ENCODE results near the gene NRF1. TPM values are rescaled to one million over a fixed set of nuclear protein-coding genes. Genes with fewer than 3 reads are reported as not detected.
"Not testable (repeated sequence)": the region's sequence is repeated elsewhere in the genome, so short reads cannot be mapped to it uniquely, and the experiment has no call there.

The NRF1 gene
- total RNA-seq, 3 donors from 2014 or later: 18.0 to 18.3 (median 18.3) TPM

DNA sequence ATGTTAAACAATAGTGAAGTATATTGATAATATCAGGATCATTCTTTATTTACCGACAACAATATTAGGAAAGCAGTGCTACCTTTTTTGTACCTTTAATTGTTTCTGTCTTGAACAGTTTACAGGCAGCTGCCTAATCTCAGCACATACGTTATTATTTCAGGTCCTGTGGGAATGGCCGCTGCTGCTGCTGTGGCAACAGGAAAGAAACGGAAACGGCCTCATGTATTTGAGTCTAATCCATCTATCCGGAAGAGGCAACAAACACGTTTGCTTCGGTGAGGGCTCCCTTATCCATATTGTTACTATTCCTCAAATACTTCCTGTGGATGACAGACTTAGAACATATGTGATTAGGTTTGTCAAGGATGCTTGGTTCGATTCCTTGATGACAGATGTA lies 59.7 kb downstream of the NRF1 start:
- no peaks in the 10 kb centered on the region for H3K27me3 Mint-ChIP-seq (ENCODE audit: low read depth)
- H3K4me3 Mint-ChIP-seq: no peak overlapping the region
- DNase-seq (no peak), ATAC-seq (no peak)
- peaks cover 21% of the 10 kb centered on the region for H3K36me3 Mint-ChIP-seq (ENCODE audit: insufficient read depth)
- peaks cover 8% of the 10 kb centered on the region for H3K9me3 Mint-ChIP-seq
- H3K4me1 Mint-ChIP-seq (ENCODE audit: low read depth): no peaks in the 10 kb centered on the region

DNA sequence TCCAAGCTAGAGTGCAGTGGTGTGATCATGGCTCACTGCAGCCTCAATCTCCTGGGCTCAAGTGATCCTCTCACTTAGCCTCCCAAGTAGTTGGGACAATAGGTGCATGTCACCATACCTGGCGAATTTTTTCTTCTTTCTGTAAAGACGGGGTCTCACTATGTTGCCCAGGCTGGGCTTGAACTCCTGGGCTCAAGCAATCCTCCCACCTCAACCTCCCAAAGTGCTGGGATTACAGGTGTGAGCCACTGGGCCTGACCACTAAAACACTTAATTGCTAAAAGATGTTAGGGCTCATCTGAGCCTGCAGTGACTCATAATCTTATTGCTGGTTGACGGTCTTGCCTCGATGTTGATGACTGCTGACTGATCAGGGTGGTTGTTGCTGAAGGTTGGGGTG lies 63.0 kb downstream of the NRF1 start:
- not testable (repeated sequence) for H3K9me3 Mint-ChIP-seq; H3K4me3 Mint-ChIP-seq; H3K27me3 Mint-ChIP-seq (ENCODE audit: low read depth); ATAC-seq; DNase-seq; H3K4me1 Mint-ChIP-seq (ENCODE audit: low read depth)
- peaks cover 42% of the 10 kb centered on the region for H3K36me3 Mint-ChIP-seq (ENCODE audit: insufficient read depth)

DNA sequence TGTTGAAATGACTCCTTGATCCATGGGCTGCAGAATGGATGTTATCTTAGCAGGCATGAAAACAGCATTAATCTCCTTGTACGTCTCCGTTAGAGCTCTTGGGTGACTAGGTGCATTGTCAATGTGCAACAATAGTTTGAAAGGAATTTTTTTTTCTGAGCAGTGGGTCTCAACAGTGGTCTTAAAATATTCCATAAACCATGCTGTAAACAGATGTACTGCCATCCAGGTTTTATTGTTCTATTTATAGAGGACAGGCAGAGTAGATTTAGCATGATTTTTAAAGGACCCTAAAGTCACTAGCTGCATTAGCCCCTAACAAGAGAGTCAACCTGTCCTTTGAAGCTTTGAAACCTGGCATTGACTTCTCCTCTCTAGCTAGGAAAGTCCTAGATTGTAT lies 64.0 kb downstream of the NRF1 start:
- Mint-ChIP-seq H3K4me3 (no peak overlapping the region), H3K36me3 (ENCODE audit: insufficient read depth) (peaks cover 45% of the 10 kb centered on the region), H3K27me3 (ENCODE audit: low read depth) (no peaks in the 10 kb centered on the region), H3K9me3 (peaks cover 8% of the 10 kb centered on the region), H3K4me1 (ENCODE audit: low read depth) (no peaks in the 10 kb centered on the region)
- DNase-seq (no peak), ATAC-seq (no peak)

DNA sequence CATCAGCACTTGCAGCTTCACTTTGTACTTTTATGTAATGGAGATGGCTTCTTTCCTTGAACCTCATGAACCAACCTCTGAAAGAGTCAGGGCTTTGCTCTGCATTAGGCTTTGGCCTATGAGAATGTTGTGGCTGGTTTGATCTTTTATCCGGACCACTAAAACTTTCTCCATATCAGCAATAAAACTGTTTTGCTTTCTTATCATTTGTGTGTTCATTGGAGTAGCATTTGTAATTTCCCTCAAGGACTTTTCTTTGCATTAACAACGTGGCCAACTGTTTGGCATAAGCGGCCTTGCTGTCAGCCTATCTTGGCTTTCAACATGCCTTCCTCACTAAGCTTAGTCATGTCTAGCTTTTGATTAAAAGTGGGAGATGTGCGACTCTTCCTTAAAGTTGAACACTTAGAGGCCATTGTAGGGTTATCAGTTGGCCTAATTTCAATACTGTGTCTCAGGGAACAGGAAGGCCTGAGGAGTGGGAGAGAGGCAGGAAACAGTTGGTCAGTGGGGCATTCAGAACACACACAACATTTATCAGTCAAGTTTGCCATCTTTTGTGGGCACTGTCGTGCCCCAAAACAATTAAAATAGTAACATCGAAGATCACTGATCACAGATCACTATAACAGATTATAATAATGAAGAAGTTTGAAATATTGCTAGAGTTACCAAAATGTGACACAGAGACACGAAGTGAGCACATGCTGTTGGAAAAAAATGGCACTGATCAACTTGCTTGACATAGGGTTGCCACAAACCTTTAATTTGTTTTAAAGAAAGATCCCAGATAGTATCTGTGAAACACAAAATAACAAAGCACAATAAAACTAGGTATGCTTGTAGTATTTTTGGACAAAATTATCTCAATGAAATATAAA lies 64.7 kb downstream of the NRF1 start:
- peaks cover 49% of the 10 kb centered on the region for H3K36me3 Mint-ChIP-seq (ENCODE audit: insufficient read depth)
- no peak for DNase-seq

GRCh38 chr7:129677796-129678195 lies 66.3 kb downstream of the NRF1 start:
- DNase-seq (no peak), ATAC-seq (no peak)
- Mint-ChIP-seq H3K4me1 (ENCODE audit: low read depth) (no peaks in the 10 kb centered on the region), H3K36me3 (ENCODE audit: insufficient read depth) (peaks cover 51% of the 10 kb centered on the region), H3K27me3 (ENCODE audit: low read depth) (no peaks in the 10 kb centered on the region), H3K9me3 (peaks cover 8% of the 10 kb centered on the region), H3K4me3 (no peak overlapping the region)

More for the DNA sequence above, 64.7 kb downstream of the NRF1 start:
- no peaks in the 10 kb centered on the region for H3K4me1 Mint-ChIP-seq (ENCODE audit: low read depth)
- no peaks in the 10 kb centered on the region for H3K27me3 Mint-ChIP-seq (ENCODE audit: low read depth)
- no peak overlapping the region for H3K4me3 Mint-ChIP-seq
- no peak for ATAC-seq
- peaks cover 8% of the 10 kb centered on the region for H3K9me3 Mint-ChIP-seq

GRCh38 chr7:129678606-129679005 lies 67.1 kb downstream of the NRF1 start:
- Mint-ChIP-seq H3K4me3 (no peak overlapping the region), H3K36me3 (ENCODE audit: insufficient read depth) (peaks cover 51% of the 10 kb centered on the region), H3K4me1 (ENCODE audit: low read depth) (no peaks in the 10 kb centered on the region), H3K9me3 (peaks cover 8% of the 10 kb centered on the region), H3K27me3 (ENCODE audit: low read depth) (no peaks in the 10 kb centered on the region)
- ATAC-seq (no peak), DNase-seq (no peak)

GRCh38 chr7:129680400-129680799 lies 68.9 kb downstream of the NRF1 start:
- Mint-ChIP-seq H3K9me3 (peaks cover under 1% of the 10 kb centered on the region), H3K36me3 (ENCODE audit: insufficient read depth) (peaks cover 45% of the 10 kb centered on the region), H3K27me3 (ENCODE audit: low read depth) (no peaks in the 10 kb centered on the region), H3K4me1 (ENCODE audit: low read depth) (no peaks in the 10 kb centered on the region), H3K4me3 (no peak overlapping the region)
- DNase-seq: no peak
- no peak for ATAC-seq

DNA sequence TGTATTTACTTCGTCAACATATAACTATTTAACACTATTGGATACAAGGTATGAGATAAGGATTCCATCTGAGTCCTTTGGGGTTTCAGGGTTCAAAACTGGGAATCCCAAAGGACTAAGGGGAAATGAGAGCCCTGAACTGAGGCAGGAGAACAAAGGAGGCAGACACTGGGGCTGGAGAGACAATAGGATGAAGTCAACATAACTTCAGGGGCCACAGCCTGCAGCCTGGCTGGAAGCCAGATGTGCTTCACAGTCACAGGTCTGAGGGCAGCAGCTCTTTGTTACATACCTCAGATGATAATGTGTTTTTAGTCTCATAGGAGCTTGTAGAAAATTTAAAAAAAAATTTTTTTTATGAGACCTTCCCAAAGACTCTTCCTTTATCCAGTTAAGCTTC lies 73.3 kb downstream of the NRF1 start:
- ATAC-seq (no peak), DNase-seq (no peak)
- H3K36me3 Mint-ChIP-seq (ENCODE audit: insufficient read depth): peaks cover 28% of the 10 kb centered on the region
- peaks cover 2% of the 10 kb centered on the region for H3K4me1 Mint-ChIP-seq (ENCODE audit: low read depth)
- no peak overlapping the region for H3K4me3 Mint-ChIP-seq
- H3K27me3 Mint-ChIP-seq (ENCODE audit: low read depth): no peaks in the 10 kb centered on the region
- no peaks in the 10 kb centered on the region for H3K9me3 Mint-ChIP-seq

- H3K4me1 Mint-ChIP-seq (ENCODE audit: low read depth): peaks cover 2% of the 10 kb centered on the region
- H3K27me3 Mint-ChIP-seq (ENCODE audit: low read depth): no peaks in the 10 kb centered on the region
- no peak for DNase-seq
- H3K9me3 Mint-ChIP-seq: no peaks in the 10 kb centered on the region
- H3K4me3 Mint-ChIP-seq: no peak overlapping the region
- no peak for ATAC-seq
- peaks cover 22% of the 10 kb centered on the region for H3K36me3 Mint-ChIP-seq (ENCODE audit: insufficient read depth)
Observed at GRCh38 chr7:129686063-129686462, 74.5 kb downstream of the NRF1 start.

DNA sequence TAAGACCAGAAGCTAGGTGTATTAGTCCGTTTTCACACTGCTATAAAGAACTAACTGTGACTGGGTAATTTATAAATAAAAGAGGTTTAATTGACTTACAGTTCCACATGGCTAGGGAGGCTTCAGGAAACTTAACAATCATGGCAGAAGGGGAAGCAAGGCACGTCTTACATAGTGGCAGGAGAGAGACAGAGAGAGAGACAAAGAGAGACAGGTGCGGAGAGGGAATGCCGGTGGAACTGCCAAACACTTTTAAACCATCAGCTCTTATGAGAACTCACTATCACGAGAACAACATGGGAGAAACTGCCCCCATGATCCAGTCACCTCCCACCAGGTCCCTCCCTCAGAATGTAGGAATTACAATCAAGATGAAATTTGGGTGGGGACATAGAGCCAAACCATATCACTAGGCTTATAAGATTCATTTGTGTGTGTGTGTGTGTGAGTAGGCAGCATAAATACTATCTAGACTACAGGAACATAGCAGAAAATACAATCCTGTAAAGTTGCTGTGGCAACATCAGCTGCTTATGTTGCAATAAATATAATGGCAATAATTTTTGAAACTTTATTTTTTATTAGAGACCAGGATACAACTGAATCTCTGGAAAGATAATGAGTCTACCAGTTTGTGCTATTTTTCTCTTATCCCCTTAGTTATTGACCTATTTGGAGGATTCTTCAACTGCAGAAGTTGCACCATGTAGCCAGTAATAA lies 77.1 kb downstream of the NRF1 start:
- Mint-ChIP-seq H3K27me3 (ENCODE audit: low read depth) (no peaks in the 10 kb centered on the region), H3K36me3 (ENCODE audit: insufficient read depth) (peaks cover 34% of the 10 kb centered on the region)
- no peak for DNase-seq

GRCh38 chr7:129689995-129690581 lies 78.6 kb downstream of the NRF1 start:
- ATAC-seq: no peak
- Mint-ChIP-seq H3K36me3 (ENCODE audit: insufficient read depth) (peaks cover 32% of the 10 kb centered on the region), H3K9me3 (no peaks in the 10 kb centered on the region), H3K27me3 (ENCODE audit: low read depth) (no peaks in the 10 kb centered on the region), H3K4me3 (no peak overlapping the region), H3K4me1 (ENCODE audit: low read depth) (peaks cover 2% of the 10 kb centered on the region)
- no peak for DNase-seq

More for the DNA sequence above, 77.1 kb downstream of the NRF1 start:
- Mint-ChIP-seq H3K9me3 (no peaks in the 10 kb centered on the region), H3K4me1 (ENCODE audit: low read depth) (peaks cover 2% of the 10 kb centered on the region), H3K4me3 (no peak overlapping the region)
- ATAC-seq: no peak

- Mint-ChIP-seq H3K27me3 (ENCODE audit: low read depth) (no peaks in the 10 kb centered on the region), H3K9me3 (no peaks in the 10 kb centered on the region), H3K36me3 (ENCODE audit: insufficient read depth) (peaks cover 30% of the 10 kb centered on the region), H3K4me1 (ENCODE audit: low read depth) (peaks cover 2% of the 10 kb centered on the region), H3K4me3 (no peak overlapping the region)
- ATAC-seq (no peak), DNase-seq (no peak)
Observed at GRCh38 chr7:129690701-129691100, 79.2 kb downstream of the NRF1 start.

DNA sequence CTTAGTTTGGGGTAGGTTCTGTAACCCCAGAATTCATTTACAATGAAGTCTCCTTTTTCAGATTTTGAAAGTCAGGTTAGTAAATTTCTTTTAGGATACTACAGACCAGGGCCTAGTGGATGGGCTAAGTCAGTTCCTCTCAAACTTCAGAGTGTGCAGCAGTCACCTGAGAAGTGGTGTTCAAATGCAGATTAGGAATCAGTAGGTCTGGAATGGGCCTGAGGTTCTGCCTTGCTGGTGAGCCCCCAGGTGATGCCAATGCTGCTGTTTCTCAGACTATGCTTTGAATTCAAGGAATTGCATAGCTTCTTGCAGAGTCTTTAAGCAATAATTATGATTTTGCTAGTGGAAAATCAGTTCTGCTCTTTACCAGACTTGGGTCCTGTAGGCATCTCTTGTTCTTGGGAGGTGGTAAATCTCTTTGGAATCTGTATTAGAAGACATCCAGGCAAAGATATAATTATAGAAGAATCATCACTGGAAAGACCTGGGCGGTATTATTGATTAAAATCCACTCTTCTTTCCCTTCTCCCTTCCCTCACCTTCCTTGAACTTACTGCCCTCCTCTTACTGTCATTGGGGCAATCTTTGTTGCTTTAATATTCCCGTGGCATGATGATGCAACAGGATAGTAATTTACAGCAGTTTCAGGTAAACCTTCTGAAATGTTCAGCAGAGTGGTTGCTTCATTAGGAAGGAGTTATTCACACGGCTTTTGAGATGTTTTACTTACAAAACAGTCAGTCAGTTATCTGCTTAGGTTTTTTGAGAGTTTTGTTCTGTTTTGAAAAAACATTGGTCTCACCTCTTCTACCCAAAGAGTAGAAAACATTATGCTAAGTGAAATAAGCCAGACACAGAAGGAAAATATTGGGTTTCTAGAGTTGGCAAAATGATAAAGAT lies 87.2 kb downstream of the NRF1 start:
- H3K4me1 Mint-ChIP-seq (ENCODE audit: low read depth): peaks cover 1% of the 10 kb centered on the region
- DNase-seq (no peak), ATAC-seq (no peak)
- H3K9me3 Mint-ChIP-seq: no peaks in the 10 kb centered on the region
- no peak overlapping the region for H3K4me3 Mint-ChIP-seq
- H3K36me3 Mint-ChIP-seq (ENCODE audit: insufficient read depth): peaks cover 12% of the 10 kb centered on the region
- no peaks in the 10 kb centered on the region for H3K27me3 Mint-ChIP-seq (ENCODE audit: low read depth)

DNA sequence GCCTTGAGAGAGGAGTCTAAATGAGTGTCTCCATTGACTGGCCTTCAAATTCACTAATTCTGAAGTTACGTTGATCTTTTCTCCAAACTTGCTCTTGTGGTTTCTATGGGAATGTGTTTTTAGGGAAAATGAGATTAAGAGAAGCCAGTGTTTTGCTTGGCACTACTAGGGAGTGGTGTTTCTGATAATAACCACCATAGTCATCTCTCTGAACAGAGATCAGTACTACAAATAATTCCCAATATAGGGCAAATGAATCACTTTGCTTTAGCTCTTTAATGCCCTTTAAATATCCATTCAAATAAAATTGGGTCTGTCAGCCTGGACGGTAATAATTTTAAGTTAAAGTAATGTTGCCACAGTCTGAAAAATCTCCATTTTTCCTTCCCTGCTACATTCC lies 90.8 kb downstream of the NRF1 start:
- ATAC-seq: no peak
- Mint-ChIP-seq H3K9me3 (no peaks in the 10 kb centered on the region), H3K4me3 (no peak overlapping the region), H3K27me3 (ENCODE audit: low read depth) (no peaks in the 10 kb centered on the region), H3K36me3 (ENCODE audit: insufficient read depth) (peaks cover 24% of the 10 kb centered on the region), H3K4me1 (ENCODE audit: low read depth) (peaks cover 12% of the 10 kb centered on the region)
- DNase-seq: no peak

Data from activated T-cell treated with anti-CD3 and anti-CD28 coated beads, Interleukin-2, amount 50 U/mL, for 4 hours (primary cell).